GM18507 (cell line): ENCODE data around the gene LYRM4.
"Not testable (repeated sequence)": the region's sequence is repeated elsewhere in the genome, so short reads cannot be mapped to it uniquely, and the experiment has no call there.

Experiments used
- DNase-seq: peaks from one replicate; pipeline ENCODE4 v3.0.0; 2011; ENCODE audit warnings: low read depth; ENCODE audit not compliant: insufficient read length; ENCODE audit errors: extremely low spot score
- FAIRE-seq: peaks from 2 replicates; lab custom pipeline; 2011; peaks lifted over from hg19 to GRCh38; lab: Jason Lieb, UNC

The LYRM4 gene

GRCh38 chr6:5073992-5074391, 186.8 kb downstream of the LYRM4 start:
- no peak for DNase-seq
- no peak for FAIRE-seq

- no peak for DNase-seq
- FAIRE-seq = peak; percentile 71
Measured at GRCh38 chr6:5072440-5072839, 188.3 kb downstream of the LYRM4 start.

- no peak for DNase-seq
- no peak for FAIRE-seq
Measured at GRCh38 chr6:5071216-5071615, 189.5 kb downstream of the LYRM4 start.

- DNase-seq (no peak), FAIRE-seq (no peak)
Measured at GRCh38 chr6:5068153-5068751, 192.5 kb downstream of the LYRM4 start.

- DNase-seq = no peak
- FAIRE-seq = no peak
Measured at GRCh38 chr6:5067305-5067704, 193.4 kb downstream of the LYRM4 start.

- DNase-seq = no peak
- FAIRE-seq = no peak
Measured at GRCh38 chr6:5066456-5067093, 194.2 kb downstream of the LYRM4 start.

- FAIRE-seq (no peak), DNase-seq (no peak)
Measured at GRCh38 chr6:5063617-5064016, 197.1 kb downstream of the LYRM4 start.

- no peak for FAIRE-seq
- no peak for DNase-seq
Measured at GRCh38 chr6:5061152-5061551, 199.6 kb downstream of the LYRM4 start.

- not testable (repeated sequence) for FAIRE-seq, DNase-seq
Measured at GRCh38 chr6:5060439-5060838, 200.3 kb downstream of the LYRM4 start.

- FAIRE-seq = no peak
- DNase-seq = no peak
Measured at GRCh38 chr6:5059036-5059896, 201.5 kb downstream of the LYRM4 start.
